Adrenal gland (tissue), 5 donors: ENCODE results near the gene ATRN.

Experiments
- CTCF ChIP-seq, 6 experiments: fragments of 450-650 bp in 4 of 6; fragments of 200-600 bp in 2 of 6; sonication (generic) in 1 of 6; IDR thresholded peaks; 1 replicate in 5 of 6; 2 replicates in 1 of 6; pipeline versions ENCODE4 v1.5.1 to v1.8.0; 2016 to 2021; ENCODE audit warnings: antibody characterized with exemption in 6 of 6, mild to moderate bottlenecking in 2 of 6, moderate library complexity in 1 of 6
- POLR2A ChIP-seq, 2 donors: fragments of 450-650 bp; IDR thresholded peaks; one replicate each; pipeline ENCODE4 v1.6.1; 2017; ENCODE audit warnings: antibody characterized with exemption in 2 of 2, mild to moderate bottlenecking in 2 of 2, moderate library complexity in 1 of 2
- donor health status: DM: no; HTN: no; CAD: no.

- no peak for TF ChIP-seq CTCF (IDR thresholded peaks at IDR 0.05)
- TF ChIP-seq POLR2A (IDR thresholded peaks at IDR 0.05): no peak
Measured at GRCh38 chr20:3449319-3449718, 21.5 kb upstream of the ATRN start.
